Activated T-helper 2 cell treated with anti-CD3 and anti-CD28 coated beads, Interferon-gamma antibody, Interleukin-2, Interleukin-4, amounts not matched to agents 10 μg/mL and 5 μg/mL and 100 μg/mL, durations not matched to agents 14 hours and 24 hours and 36 hours (primary cell): Measurements from ENCODE around the gene CELA3B. TPM values are rescaled to one million over a fixed set of nuclear protein-coding genes. Genes with fewer than 3 reads are reported as not detected.
"Not testable (repeated sequence)": the region's sequence is repeated elsewhere in the genome, so short reads cannot be mapped to it uniquely, and the experiment has no call there.

Experiments
- DNase-seq: peaks from one replicate; pipeline ENCODE4 v3.0.0; 2021; ENCODE audit warnings: low spot score
- H3K27ac Mint-ChIP-seq: one replicate; pipeline ENCODE4 v1.8.0; 2021; ENCODE audit warnings: mixed read lengths
- H3K27me3 Mint-ChIP-seq: one replicate; pipeline ENCODE4 v1.8.0; 2021; ENCODE audit warnings: low read depth, mixed read lengths
- H3K36me3 Mint-ChIP-seq: one replicate; pipeline ENCODE4 v1.8.0; 2021; ENCODE audit warnings: low read depth, mixed read lengths
- H3K4me1 Mint-ChIP-seq: one replicate; pipeline ENCODE4 v1.8.0; 2021; ENCODE audit warnings: low read depth, mixed read lengths
- H3K4me3 Mint-ChIP-seq: one replicate; pipeline ENCODE4 v1.8.0; 2021; ENCODE audit warnings: low read depth, mild to moderate bottlenecking, moderate library complexity, mixed read lengths
- H3K9me3 Mint-ChIP-seq: one replicate; pipeline ENCODE4 v1.8.0; 2021; ENCODE audit warnings: mixed read lengths
- intact Hi-C: fragments of 100-400 bp; cut with micrococcal nuclease; formaldehyde crosslinking; loops from one replicate; pipeline ENCODE4 v1.15.1; 2023
- total RNA-seq: library from RNA; stranded (reverse); gene quantifications from 2 replicates; pipeline ENCODE4 v1.2.3, GENCODE V29; 2022

Gene CELA3B
- total RNA-seq, 1 donor from 2014 or later: not detected

- H3K36me3 Mint-ChIP-seq, H3K27me3 Mint-ChIP-seq: not testable (repeated sequence)
Observed at GRCh38 chr1:21994716-21995115, 17.9 kb downstream of the CELA3B start.

GRCh38 chr1:21996663-21996970, 19.8 kb downstream of the CELA3B start:
- H3K36me3 Mint-ChIP-seq, H3K27ac Mint-ChIP-seq, H3K4me1 Mint-ChIP-seq, H3K4me3 Mint-ChIP-seq, H3K9me3 Mint-ChIP-seq, DNase-seq, H3K27me3 Mint-ChIP-seq, intact Hi-C loops: not testable (repeated sequence)

More at GRCh38 chr1:21994716-21995115, 17.9 kb downstream of the CELA3B start:
- H3K4me1 Mint-ChIP-seq, intact Hi-C loops, DNase-seq, H3K27ac Mint-ChIP-seq, H3K9me3 Mint-ChIP-seq, H3K4me3 Mint-ChIP-seq: not testable (repeated sequence)

- DNase-seq, H3K36me3 Mint-ChIP-seq, H3K27ac Mint-ChIP-seq, H3K4me1 Mint-ChIP-seq, H3K4me3 Mint-ChIP-seq, H3K9me3 Mint-ChIP-seq, intact Hi-C loops, H3K27me3 Mint-ChIP-seq: not testable (repeated sequence)
Observed at GRCh38 chr1:21997891-21998623, 21.2 kb downstream of the CELA3B start.

- H3K4me3 Mint-ChIP-seq, H3K27ac Mint-ChIP-seq, intact Hi-C loops, H3K9me3 Mint-ChIP-seq, H3K36me3 Mint-ChIP-seq, H3K4me1 Mint-ChIP-seq, H3K27me3 Mint-ChIP-seq, DNase-seq: not testable (repeated sequence)
Observed at GRCh38 chr1:21998624-21999294, 21.9 kb downstream of the CELA3B start.

GRCh38 chr1:21999645-22000044, 22.8 kb downstream of the CELA3B start:
- intact Hi-C loops, DNase-seq, H3K4me3 Mint-ChIP-seq, H3K9me3 Mint-ChIP-seq, H3K36me3 Mint-ChIP-seq, H3K27ac Mint-ChIP-seq, H3K4me1 Mint-ChIP-seq, H3K27me3 Mint-ChIP-seq: not testable (repeated sequence)

DNA sequence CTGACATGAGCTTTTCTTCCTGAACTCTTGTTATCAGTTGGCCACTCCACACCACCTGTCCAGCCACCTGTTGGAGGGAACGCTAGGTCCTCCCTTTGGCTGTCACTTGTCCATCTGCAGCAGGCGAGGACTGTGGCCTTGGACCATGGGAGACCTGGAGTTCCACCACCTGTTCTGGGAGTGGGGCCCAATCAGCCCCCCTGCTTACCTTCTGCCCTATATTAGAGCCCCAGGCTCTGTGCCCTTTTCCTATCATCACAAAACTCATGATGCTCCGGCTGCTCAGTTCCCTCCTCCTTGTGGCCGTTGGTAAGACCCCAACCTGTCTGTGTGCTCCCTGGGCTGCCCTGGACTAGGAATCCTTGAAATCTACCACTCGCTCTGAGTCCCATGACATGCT, 24.6 kb downstream of the CELA3B start, which contains the start of gene CELA3A:
Gene CELA3A, plus strand, starts transcription at position 249 of the 400 bp plus-strand sequence. Its CDS starts 18 bp downstream, at position 267.
- intact Hi-C loops: no loop called here
- Mint-ChIP-seq H3K27me3 (no peaks in the 10 kb centered on the region), H3K36me3 (no peaks in the 10 kb centered on the region), H3K9me3 (no peaks in the 10 kb centered on the region), H3K4me3 (no peak within 1 kb of the TSS), H3K27ac (no peak within 1 kb of the TSS), H3K4me1 (peaks cover 1% of the 10 kb centered on the region)
- DNase-seq: no peak

DNA sequence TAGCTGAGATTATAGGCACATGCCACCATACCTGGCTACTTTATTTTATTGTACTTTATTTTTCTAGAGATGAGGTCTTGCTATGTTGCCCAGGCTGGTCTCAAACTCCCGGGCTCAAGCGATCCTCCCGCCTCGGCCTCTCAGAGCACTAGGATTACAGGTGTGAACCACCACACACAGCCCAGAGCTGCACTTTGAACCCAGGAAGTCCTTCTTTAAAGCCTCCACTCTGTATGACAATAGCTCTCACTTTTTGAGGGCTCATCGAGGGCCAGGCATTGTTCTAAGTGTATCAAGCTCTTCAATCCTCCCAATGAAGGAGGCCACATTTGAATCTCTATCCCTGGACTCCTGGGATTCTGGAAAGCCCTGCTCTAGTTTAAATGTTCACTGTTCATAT, 25.6 kb downstream of the CELA3B start:
- H3K27me3 Mint-ChIP-seq, intact Hi-C loops, DNase-seq, H3K27ac Mint-ChIP-seq, H3K4me1 Mint-ChIP-seq, H3K9me3 Mint-ChIP-seq, H3K4me3 Mint-ChIP-seq, H3K36me3 Mint-ChIP-seq: not testable (repeated sequence)

- H3K36me3 Mint-ChIP-seq, intact Hi-C loops, H3K4me1 Mint-ChIP-seq, DNase-seq, H3K27me3 Mint-ChIP-seq, H3K27ac Mint-ChIP-seq, H3K9me3 Mint-ChIP-seq, H3K4me3 Mint-ChIP-seq: not testable (repeated sequence)
Observed at GRCh38 chr1:22002875-22003274, 26.1 kb downstream of the CELA3B start.

GRCh38 chr1:22003959-22004358, 27.1 kb downstream of the CELA3B start:
- intact Hi-C loops, H3K36me3 Mint-ChIP-seq, H3K4me1 Mint-ChIP-seq, H3K27ac Mint-ChIP-seq, H3K9me3 Mint-ChIP-seq, H3K4me3 Mint-ChIP-seq, DNase-seq, H3K27me3 Mint-ChIP-seq: not testable (repeated sequence)

DNA sequence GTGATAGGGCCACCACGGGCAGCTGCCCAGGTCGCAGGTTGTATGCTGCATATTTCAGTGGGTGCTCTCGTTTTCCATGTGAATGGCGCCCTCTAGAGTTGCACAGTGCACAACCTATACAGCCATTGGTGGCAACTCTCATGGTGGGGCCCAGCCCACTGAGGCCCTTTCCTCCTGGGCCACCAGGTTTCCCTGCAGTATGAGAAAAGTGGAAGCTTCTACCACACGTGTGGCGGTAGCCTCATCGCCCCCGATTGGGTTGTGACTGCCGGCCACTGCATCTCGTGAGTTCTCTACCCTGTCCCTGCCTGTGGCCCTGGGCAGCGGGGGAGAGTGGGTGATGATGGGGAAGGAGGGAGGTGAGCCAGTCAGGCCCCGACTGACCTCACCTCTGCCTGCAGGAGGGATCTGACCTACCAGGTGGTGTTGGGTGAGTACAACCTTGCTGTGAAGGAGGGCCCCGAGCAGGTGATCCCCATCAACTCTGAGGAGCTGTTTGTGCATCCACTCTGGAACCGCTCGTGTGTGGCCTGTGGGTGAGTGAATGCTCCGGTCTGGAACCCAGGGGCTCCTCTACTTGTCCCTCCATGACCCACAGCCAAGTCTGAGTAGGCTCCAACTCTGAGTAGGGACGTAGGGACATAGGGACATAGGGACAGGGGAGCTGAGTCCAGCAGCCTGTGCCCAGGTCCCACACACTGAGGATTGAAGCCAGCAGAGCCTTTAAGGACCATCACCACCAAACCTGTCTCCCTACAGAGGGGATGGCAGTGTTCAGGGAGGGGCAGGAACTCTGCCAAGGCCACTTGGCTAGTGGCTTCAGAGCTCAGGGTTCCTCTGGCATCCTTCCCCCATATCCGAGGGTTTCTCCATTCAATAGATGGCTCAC, 28.7 kb downstream of the CELA3B start:
- H3K4me1 Mint-ChIP-seq, H3K4me3 Mint-ChIP-seq, H3K9me3 Mint-ChIP-seq, H3K27ac Mint-ChIP-seq, H3K27me3 Mint-ChIP-seq, H3K36me3 Mint-ChIP-seq, intact Hi-C loops: not testable (repeated sequence)
- peak; percentile 37 for DNase-seq

DNA sequence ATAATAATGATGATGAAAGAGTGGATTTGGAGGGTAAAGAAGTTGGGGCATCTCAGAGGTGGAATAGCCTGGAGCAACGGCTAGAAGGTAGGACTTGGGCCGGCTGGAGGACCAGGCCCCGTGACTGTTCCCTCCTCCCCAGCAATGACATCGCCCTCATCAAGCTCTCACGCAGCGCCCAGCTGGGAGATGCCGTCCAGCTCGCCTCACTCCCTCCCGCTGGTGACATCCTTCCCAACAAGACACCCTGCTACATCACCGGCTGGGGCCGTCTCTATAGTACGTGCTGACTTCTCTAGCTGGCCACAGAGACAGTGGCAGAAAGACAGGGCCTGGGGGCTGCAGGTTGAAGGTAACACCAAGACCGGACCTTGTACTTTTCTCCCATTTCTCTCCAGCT, 29.9 kb downstream of the CELA3B start:
- H3K36me3 Mint-ChIP-seq, H3K4me1 Mint-ChIP-seq, H3K27ac Mint-ChIP-seq, H3K27me3 Mint-ChIP-seq, H3K9me3 Mint-ChIP-seq, H3K4me3 Mint-ChIP-seq, intact Hi-C loops, DNase-seq: not testable (repeated sequence)

GRCh38 chr1:22007262-22007661, 30.4 kb downstream of the CELA3B start:
- H3K27me3 Mint-ChIP-seq, H3K4me3 Mint-ChIP-seq, H3K9me3 Mint-ChIP-seq, H3K27ac Mint-ChIP-seq, H3K36me3 Mint-ChIP-seq, DNase-seq, intact Hi-C loops, H3K4me1 Mint-ChIP-seq: not testable (repeated sequence)

- H3K27me3 Mint-ChIP-seq, H3K4me1 Mint-ChIP-seq: not testable (repeated sequence)
Observed at GRCh38 chr1:22009566-22009965, 32.7 kb downstream of the CELA3B start.

More at GRCh38 chr1:22009566-22009965, 32.7 kb downstream of the CELA3B start:
- not testable (repeated sequence) for H3K9me3 Mint-ChIP-seq, H3K27ac Mint-ChIP-seq, H3K4me3 Mint-ChIP-seq, H3K36me3 Mint-ChIP-seq, DNase-seq
- intact Hi-C loops: loop anchor here (2.0 kb wide), 1 partner anchor 25 kb away; no protein-coding TSS in a partner anchor
